GM21526 (cell line): ENCODE results near the gene TET3.

ENCODE experiments used
- ATAC-seq: cut with Tn5 transposase; IDR thresholded peaks from one replicate; pipeline ENCODE4 v1.9.1; 2021; ENCODE audit warnings: moderate library complexity; ENCODE audit not compliant: unreplicated experiment, low FRiP score

Gene TET3

GRCh38 chr2:73963385-73964120, 21.2 kb upstream of the TET3 start:
- ATAC-seq = no peak

GRCh38 chr2:73964223-73964622, 20.5 kb upstream of the TET3 start:
- no peak for ATAC-seq

DNA sequence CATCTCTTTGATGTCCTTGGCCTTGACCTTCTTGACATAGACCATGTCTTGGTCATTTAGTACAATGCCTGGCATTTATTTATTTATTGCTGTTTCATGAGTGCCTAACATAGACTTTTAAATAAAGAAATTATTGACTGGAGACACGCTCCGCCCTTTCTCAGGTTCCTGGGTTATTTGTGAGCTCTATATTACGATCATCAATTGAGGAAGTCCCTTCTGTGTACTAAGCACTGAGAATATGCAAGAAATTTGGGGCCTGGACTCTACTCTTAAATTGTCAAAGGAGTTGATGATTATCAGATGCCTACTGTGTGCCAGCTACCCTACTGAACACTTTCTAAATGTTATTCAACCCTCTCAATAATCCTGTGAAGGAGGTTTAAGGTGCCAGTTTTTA, 19.7 kb upstream of the TET3 start:
- ATAC-seq = no peak

- no peak for ATAC-seq
These were observed 16.3 kb upstream of the TET3 start for GRCh38 chr2:73968357-73968937.

GRCh38 chr2:73969356-73969755, 15.4 kb upstream of the TET3 start:
- ATAC-seq = no peak

GRCh38 chr2:73970141-73970803, 14.4 kb upstream of the TET3 start:
- no peak for ATAC-seq

DNA sequence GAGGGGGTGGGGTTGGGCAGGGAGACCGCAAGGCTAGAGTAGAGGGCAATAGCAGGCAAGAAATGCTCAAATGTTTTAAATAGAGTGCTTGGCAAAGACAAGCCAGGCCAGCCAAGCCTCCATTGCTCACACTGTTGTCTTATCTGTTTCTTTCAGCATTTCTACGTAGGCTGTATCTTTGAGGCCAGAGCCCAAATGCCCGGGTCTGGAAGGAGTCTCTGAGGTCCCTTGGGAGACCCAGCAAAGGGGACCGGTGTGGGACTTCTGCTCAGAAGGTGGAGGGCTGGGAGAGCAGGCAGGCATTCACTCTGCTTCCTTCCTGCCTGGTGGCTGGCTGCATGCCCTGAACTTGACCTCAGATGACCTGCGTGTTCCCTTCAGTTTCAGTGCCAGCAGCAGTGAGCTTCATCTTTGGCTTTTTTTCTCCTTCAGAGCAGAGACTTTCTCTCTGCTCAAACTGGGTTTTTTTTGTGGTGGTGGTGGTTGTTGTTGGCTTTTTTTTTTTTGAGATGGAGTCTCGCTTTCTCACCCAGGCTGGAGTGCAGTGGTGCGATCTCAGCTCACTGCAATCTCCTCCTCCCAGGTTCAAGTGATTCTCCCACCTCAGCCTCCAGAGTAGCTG, 13.7 kb upstream of the TET3 start:
- peak; percentile 69 for ATAC-seq

- no peak for ATAC-seq
These were observed 13.0 kb upstream of the TET3 start for GRCh38 chr2:73971722-73972121.

GRCh38 chr2:73972846-73973245, 11.9 kb upstream of the TET3 start:
- no peak for ATAC-seq

DNA sequence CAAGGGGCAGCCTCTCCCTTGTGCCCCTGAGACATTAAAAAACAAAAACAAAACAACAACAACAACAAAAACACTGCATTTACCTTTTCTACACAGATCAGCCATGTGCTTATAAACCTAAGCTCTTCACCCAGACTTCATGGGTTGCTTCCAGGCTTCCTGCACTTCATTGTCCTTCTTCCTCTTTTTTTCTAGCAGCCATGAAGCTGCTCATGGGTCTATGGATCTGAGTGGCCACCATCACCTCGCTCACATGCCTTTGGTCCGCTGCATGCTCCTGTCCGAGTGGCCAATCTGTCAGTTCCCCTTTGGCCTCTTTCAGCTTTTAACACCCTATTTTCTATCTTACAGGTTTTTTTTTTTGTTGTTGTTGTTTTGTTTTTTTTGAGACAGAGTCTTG, 9.0 kb upstream of the TET3 start:
- ATAC-seq = no peak

DNA sequence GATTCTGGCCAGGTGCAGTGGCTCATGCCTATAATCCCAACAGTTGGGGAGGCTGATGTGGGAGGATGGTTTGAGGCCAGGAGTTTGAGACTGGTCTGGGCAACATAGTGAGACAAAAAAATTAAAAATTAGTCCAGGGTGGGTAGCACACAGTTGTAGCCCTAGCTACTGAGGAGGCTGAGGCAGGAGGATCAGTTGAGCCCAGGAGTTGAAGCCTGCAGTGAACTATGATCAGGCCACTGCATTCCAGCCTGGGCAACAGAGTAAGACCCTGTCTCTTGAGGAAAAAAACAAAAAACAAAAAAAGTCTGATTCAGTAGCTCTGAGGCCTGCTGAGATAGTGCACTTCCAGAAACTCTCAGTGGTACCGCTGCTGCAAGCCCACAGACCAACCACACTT, 7.9 kb upstream of the TET3 start:
- no peak for ATAC-seq

GRCh38 chr2:73977466-73977865, 7.2 kb upstream of the TET3 start:
- no peak for ATAC-seq

- ATAC-seq = no peak
These were observed 5.7 kb upstream of the TET3 start for GRCh38 chr2:73979021-73979420.

- no peak for ATAC-seq
These were observed 5.0 kb upstream of the TET3 start for GRCh38 chr2:73979686-73980085.

GRCh38 chr2:73980566-73980965, 4.1 kb upstream of the TET3 start:
- ATAC-seq = no peak

- peak; percentile 40 for ATAC-seq
These were observed 3.4 kb upstream of the TET3 start for GRCh38 chr2:73981081-73982001.

- ATAC-seq = no peak
These were observed 2.5 kb upstream of the TET3 start for GRCh38 chr2:73982140-73982617.

GRCh38 chr2:73983322-73984202, 1.1 kb upstream of the TET3 start:
- no peak for ATAC-seq

DNA sequence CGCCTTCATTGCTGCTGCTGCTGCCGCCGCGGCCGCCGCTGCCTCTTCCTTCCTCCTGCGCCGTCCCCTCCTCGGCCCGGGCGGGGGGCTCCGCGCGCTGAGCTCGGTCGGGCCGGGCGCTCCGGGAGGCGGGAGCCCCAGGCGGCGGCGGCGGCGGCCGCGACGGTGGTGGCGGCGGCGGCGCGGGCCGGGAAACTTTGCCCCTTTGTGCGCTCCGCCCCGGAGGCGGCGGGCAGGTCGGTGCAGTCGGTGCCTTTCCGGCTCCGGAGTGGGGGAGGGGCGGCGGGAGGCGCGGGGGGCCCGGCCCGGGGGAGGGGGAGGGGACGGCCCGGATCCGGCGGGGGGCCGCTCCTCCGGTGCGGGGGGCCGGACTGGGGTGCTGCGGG, 205 bp downstream of the TET3 start:
- no peak for ATAC-seq
